Common myeloid progenitor, CD34-positive (primary cell): ENCODE data around the gene COL15A1.

Experiments used
- CTCF ChIA-PET: fragments of 350-600 bp; sonication (Branson Sonifier 250); formaldehyde crosslinking; loops from one replicate; lab custom pipeline; 2021; ENCODE audit warnings: antibody characterized with exemption; lab: Charles Lee
- POLR2A ChIA-PET: fragments of 350-600 bp; sonication (Branson Sonifier 250); formaldehyde crosslinking; loops from one replicate; lab custom pipeline; 2021; ENCODE audit warnings: antibody characterized with exemption; lab: Charles Lee
- DNase-seq, 3 donors: peaks; one replicate each; pipeline versions ENCODE4 v3.0.0 to v3.0.0-alpha.2; 2013
- H3K27ac ChIP-seq, 2 experiments: 1 replicate in 1 of 2; 2 replicates in 1 of 2; pipeline ENCODE4 v1.7.0; 2013; ENCODE audit warnings: inconsistent platforms in 2 of 2, low read length in 2 of 2, mild to moderate bottlenecking in 2 of 2, low read depth in 1 of 2, moderate library complexity in 1 of 2; ENCODE audit not compliant: severe bottlenecking in 2 of 2, insufficient read depth in 1 of 2, poor library complexity in 1 of 2
- H3K27me3 ChIP-seq, 5 experiments: replicated peaks in 2 of 5; 1 replicate in 3 of 5; 2 replicates in 2 of 5; pipeline versions ENCODE4 v1.6.1 to v1.7.0; 2013; ENCODE audit warnings: low read length in 4 of 5, mild to moderate bottlenecking in 2 of 5, moderate library complexity in 2 of 5, inconsistent platforms in 1 of 5; ENCODE audit not compliant: insufficient read depth in 5 of 5, control insufficient read depth in 4 of 5
- H3K36me3 ChIP-seq, 4 experiments: 1 replicate in 2 of 4; 2 replicates in 2 of 4; pipeline versions ENCODE4 v1.6.1 to v1.7.0; 2013; ENCODE audit warnings: low read length in 3 of 4, control low read depth in 1 of 4, mild to moderate bottlenecking in 1 of 4; ENCODE audit not compliant: control insufficient read depth in 4 of 4, insufficient read depth in 4 of 4
- H3K4me1 ChIP-seq, 4 experiments: 1 replicate in 3 of 4; 2 replicates in 1 of 4; pipeline versions ENCODE4 v1.6.1 to v1.7.1; 2013; ENCODE audit warnings: low read length in 3 of 4, mild to moderate bottlenecking in 3 of 4, control low read depth in 1 of 4, inconsistent platforms in 1 of 4, moderate library complexity in 1 of 4; ENCODE audit not compliant: control insufficient read depth in 4 of 4, insufficient read depth in 4 of 4; ENCODE audit errors: control extremely low read depth in 1 of 4
- H3K4me3 ChIP-seq, 7 experiments: 1 replicate in 4 of 7; 2 replicates in 3 of 7; pipeline versions ENCODE4 v1.5.1 to v1.7.0; 2013; ENCODE audit warnings: mild to moderate bottlenecking in 7 of 7, low read length in 6 of 7, moderate library complexity in 6 of 7, inconsistent platforms in 2 of 7, low read depth in 2 of 7, control low read depth in 1 of 7; ENCODE audit not compliant: insufficient read depth in 4 of 7, control insufficient read depth in 1 of 7; ENCODE audit errors: extremely low read depth in 1 of 7
- H3K9me3 ChIP-seq, 5 experiments: 1 replicate in 4 of 5; 2 replicates in 1 of 5; pipeline versions ENCODE4 v1.6.1 to v1.7.1; 2013; ENCODE audit warnings: low read length in 4 of 5, mild to moderate bottlenecking in 2 of 5, inconsistent platforms in 1 of 5, low read depth in 1 of 5, moderate library complexity in 1 of 5; ENCODE audit not compliant: control insufficient read depth in 4 of 5, insufficient read depth in 2 of 5; ENCODE audit errors: control extremely low read depth in 1 of 5
- WGBS: methylation state at CpG from one replicate; pipeline ENCODE4 v1.1.5; 2013; ENCODE audit not compliant: insufficient coverage; 5-methylcytosine and 5-hydroxymethylcytosine counted together

The COL15A1 gene

DNA sequence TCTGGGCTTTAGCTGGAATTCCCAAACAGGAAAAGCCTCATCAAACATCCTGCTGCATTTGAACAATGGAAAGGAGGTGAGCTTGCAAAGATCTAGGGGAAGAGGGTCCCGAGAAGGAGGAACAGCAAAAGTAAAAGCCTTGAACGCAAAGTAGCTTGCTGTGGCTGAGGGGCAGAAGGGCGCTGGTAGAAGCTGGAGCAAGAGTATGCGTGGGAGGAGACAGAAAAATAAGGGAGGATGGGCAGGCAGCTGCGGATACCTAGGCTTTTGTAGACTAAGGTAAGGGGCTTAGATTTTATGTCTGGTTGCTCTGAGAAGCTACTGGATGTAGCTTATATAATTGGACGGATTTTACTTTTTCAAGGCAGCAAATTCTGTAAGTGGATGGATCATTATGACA lies 139.3 kb downstream of the COL15A1 start:
- Histone ChIP-seq H3K4me3 (no peak overlapping the region), H3K4me1 (peaks cover 0 to 11% (median 5%) of the 10 kb centered on the region in 4 experiments), H3K9me3 (no peaks in the 10 kb centered on the region), H3K27me3 (no peaks in the 10 kb centered on the region), H3K36me3 (no peaks in the 10 kb centered on the region), H3K27ac (no peak overlapping the region)
- 98% methylated on average over 5 of the region's 6 CpGs for WGBS
- CTCF ChIA-PET = interaction anchor here (0.9 to 1.6 kb wide), 5 partner anchors 8 to 21 kb away, joined by 3 to 5 read pairs (median 4); no protein-coding TSS in a partner anchor
- POLR2A ChIA-PET = no interaction called here
- DNase-seq = no peak

DNA sequence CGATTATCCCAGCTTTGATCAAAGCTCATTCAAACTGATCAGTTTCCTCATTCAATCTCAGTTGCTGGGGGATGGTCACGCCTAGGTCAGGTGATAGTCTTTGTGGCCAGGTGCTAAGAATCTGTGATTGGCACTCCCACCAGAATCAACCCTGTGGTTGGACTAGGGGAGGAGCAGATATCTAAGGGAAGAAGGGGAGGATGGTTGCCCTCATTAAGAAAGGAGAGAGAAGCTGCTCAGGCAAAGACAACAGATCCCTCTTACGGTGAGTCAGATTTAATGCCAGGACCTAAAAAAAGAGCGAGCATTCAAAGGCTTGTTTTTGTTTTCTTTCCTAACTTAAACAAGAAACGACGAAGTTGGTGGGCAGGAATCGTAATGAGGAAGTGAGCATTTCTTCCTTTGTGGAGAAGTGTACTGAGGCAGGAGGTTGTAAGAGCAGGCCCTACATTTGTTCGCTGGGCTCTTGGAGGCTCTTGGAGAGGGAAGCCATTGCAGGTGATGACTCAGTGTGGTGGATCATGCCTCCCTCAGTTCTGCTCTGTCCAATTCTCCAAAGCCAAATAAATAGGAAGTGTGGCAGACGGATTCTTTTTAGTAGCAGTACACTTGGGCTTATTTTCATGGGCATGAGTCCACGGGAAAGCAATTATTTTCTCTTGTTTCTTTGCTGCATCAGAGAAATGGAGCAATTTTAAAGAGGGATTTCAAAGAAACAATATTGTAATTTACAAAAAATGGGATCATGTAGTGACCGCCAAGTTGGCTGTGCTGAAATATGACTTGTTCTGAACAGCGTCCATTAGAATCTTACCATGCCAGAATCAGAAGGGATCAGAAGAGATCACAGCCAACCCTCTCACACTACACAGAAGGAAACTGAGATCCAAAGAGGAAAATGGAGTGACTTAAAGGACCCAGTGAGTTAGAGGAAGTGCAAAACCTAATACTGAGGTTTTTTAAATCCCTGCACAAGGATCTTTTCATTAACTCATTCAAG lies 142.5 kb downstream of the COL15A1 start:
- peak in 2 of 3 donors; percentile 37 to 55 for DNase-seq

DNA sequence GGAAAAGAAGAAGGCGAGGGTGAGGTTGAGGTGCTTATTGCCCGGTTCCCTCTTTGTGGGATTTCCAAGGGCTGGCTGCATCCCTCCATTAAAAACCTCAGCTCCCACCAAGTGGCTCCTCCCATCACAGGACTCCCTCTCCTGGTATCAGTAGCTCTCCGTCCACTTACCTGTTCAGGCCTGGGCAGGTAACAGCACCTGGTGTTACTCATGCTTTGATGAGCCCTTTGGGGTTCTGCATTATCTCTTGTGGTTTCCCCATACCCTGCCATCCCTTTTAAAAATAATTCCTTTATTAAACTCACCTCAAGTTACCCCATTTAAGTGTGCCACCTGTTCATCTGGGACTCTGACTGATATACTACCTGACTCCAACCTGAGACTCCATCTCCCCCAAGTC lies 143.8 kb downstream of the COL15A1 start:
- ChIA-PET POLR2A (no interaction called here), CTCF (no interaction called here)
- peaks cover 0 to 15% (median 3%) of the 10 kb centered on the region in 4 experiments for H3K4me1 ChIP-seq
- WGBS = 100% methylated on average over 3 of the region's 3 CpGs
- H3K27ac ChIP-seq = no peak overlapping the region
- H3K9me3 ChIP-seq = peaks cover 0 to 12% (median 7%) of the 10 kb centered on the region in 5 experiments
- H3K4me3 ChIP-seq = no peak overlapping the region
- no peaks in the 10 kb centered on the region for H3K27me3 ChIP-seq
- H3K36me3 ChIP-seq = no peaks in the 10 kb centered on the region
- no peak for DNase-seq

More for the DNA sequence above, 142.5 kb downstream of the COL15A1 start:
- ChIA-PET CTCF (interaction anchor here (0.6 to 2.1 kb wide), 4 partner anchors 17 to 243 kb away, joined by 3 to 5 read pairs (median 4); no protein-coding TSS in a partner anchor), POLR2A (no interaction called here)
- Histone ChIP-seq H3K4me3 (no peak overlapping the region), H3K36me3 (no peaks in the 10 kb centered on the region), H3K27ac (no peak overlapping the region), H3K27me3 (no peaks in the 10 kb centered on the region), H3K9me3 (peaks cover 0 to 12% (median 7%) of the 10 kb centered on the region in 5 experiments), H3K4me1 (peaks cover 0 to 11% (median 3%) of the 10 kb centered on the region in 4 experiments)
- 61% methylated on average over 7 of the region's 12 CpGs for WGBS

DNA sequence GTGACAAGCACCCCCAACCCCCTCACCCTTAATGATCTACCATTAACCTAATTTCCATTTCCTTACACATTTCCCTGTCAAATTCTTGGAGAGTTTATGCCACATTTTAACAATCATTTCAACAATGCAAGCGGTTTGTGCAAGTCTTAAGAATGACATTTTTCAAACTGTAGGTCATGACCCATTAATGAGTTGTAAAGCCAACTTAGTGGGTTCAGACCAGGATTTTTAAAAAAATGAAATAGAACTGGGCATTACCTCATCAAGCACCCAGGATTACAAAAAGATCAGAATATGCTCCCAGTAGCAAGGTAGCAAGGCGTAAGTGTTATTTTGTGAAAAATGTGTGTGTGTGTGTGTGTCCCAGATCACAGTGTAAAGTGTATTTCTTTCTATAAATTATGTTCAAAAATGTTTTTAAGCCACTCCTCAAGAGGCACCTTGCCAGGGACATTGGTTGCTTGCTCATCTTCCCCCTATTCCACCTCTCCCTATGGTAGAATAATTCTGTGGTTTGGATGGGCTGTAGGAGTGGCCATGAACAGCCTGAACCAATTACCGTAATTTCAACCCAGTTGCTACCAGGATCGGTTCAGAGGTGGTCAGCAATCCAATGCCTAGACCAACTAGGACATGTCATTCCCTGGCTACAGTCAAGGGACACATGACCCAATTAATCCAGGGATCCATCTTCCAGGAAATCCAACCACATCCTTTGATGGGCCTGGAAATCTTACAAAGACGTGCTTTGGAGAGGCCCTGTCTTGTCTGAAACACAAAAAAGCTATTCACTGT lies 146.8 kb downstream of the COL15A1 start:
- no peaks in the 10 kb centered on the region for H3K36me3 ChIP-seq
- WGBS = 100% methylated on average over 1 of the region's 5 CpGs
- no peak overlapping the region for H3K4me3 ChIP-seq
- CTCF ChIA-PET = interaction anchor here (1.2 to 3.5 kb wide), 2 partner anchors 8 to 12 kb away, joined by 4 to 17 read pairs; no protein-coding TSS in a partner anchor
- H3K9me3 ChIP-seq = peaks cover 0 to 12% (median 7%) of the 10 kb centered on the region in 5 experiments
- DNase-seq = no peak
- POLR2A ChIA-PET = no interaction called here
- H3K4me1 ChIP-seq = peaks cover 0 to 28% (median 4%) of the 10 kb centered on the region in 4 experiments
- H3K27me3 ChIP-seq = no peaks in the 10 kb centered on the region
- no peak overlapping the region for H3K27ac ChIP-seq

DNA sequence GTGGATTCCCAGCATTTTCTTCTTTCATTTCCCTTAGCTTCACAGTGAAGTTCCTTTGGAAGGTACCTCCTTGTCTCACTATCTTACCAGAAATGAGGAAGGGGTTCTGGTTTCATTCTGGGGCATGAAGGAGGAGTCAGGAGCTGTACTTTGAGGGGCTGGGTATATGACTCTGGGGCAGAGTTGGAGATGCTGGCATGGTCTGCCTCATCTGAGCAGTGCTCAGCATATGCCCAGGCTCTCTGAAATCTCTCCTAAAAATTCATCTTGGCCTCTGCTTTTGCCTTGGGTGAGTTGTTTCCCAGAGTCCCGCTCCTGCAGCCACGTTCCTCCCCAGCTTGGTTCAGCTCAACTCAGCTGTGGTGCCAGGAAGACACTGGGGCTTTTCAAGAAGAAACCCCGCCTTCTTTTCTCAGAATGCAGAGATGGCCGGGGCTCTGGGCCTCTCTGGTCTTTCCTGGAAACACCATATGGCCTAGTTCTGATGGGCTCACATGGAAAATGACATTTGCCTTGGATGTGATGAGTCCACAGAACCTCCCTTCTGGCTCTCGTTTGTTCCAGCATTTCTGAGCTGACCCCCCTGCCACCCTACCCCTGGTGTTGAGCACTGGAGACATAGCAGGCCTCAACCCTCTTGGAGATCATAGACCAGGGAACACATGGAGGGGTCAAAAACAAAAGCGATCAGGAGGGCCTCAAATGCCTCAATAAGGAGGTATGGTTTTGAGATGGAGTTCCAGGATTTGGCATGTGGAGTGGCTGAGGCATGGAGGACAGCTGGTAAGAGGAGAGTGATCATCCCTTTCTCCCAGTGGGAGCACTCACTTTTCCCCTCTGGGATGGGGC lies 149.2 kb downstream of the COL15A1 start:
- ChIA-PET CTCF (interaction anchor here (1.3 to 3.5 kb wide), 3 partner anchors 10 to 90 kb away, joined by 3 to 17 read pairs (median 4); no protein-coding TSS in a partner anchor), POLR2A (no interaction called here)
- WGBS = 86% methylated on average over 6 of the region's 6 CpGs
- Histone ChIP-seq H3K9me3 (peaks cover 0 to 12% (median 7%) of the 10 kb centered on the region in 5 experiments), H3K36me3 (no peaks in the 10 kb centered on the region), H3K4me3 (no peak overlapping the region), H3K4me1 (peaks cover 0 to 22% (median 2%) of the 10 kb centered on the region in 4 experiments), H3K27me3 (no peaks in the 10 kb centered on the region), H3K27ac (no peak overlapping the region)
- DNase-seq = no peak

DNA sequence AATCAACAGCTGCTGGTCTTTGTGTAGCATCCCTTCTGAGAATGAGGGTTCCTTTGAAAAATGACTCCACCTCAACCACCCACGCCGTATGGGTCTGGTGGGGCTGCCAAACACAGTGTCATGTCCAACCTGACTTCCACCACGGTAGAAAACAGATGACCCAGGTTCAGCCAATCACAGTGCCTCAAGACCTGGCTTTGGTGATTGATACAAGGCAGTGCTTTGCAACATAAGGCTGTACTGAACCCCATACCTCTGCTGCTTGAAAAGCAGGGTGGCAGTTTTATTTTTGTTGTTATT lies 149.7 kb downstream of the COL15A1 start:
- Histone ChIP-seq H3K9me3 (peaks cover 0 to 12% (median 7%) of the 10 kb centered on the region in 5 experiments), H3K27ac (no peak overlapping the region), H3K27me3 (no peaks in the 10 kb centered on the region), H3K4me3 (no peak overlapping the region), H3K4me1 (peaks cover 0 to 22% (median 2%) of the 10 kb centered on the region in 4 experiments), H3K36me3 (no peaks in the 10 kb centered on the region)
- CTCF ChIA-PET = interaction anchor here (1.7 to 3.5 kb wide), 2 partner anchors 9 to 11 kb away, joined by 4 to 17 read pairs; no protein-coding TSS in a partner anchor
- no peak for DNase-seq
- POLR2A ChIA-PET = no interaction called here
- 100% methylated on average over 3 of the region's 3 CpGs for WGBS
